GM12875 (cell line): Measurements from ENCODE around the gene NFAT5.

ENCODE experiments used
- H3K4me3 ChIP-seq: one replicate; pipeline ENCODE4 v1.5.1; 2011; ENCODE audit warnings: low read depth, low read length, control low read depth
- CTCF ChIP-seq: IDR thresholded peaks from 2 replicates; pipeline ENCODE4 v1.5.1; 2011; ENCODE audit warnings: low read depth, mild to moderate bottlenecking, control low read depth, inconsistent platforms, low read length, moderate library complexity, borderline replicate concordance; ENCODE audit not compliant: insufficient read depth

NFAT5 gene

DNA sequence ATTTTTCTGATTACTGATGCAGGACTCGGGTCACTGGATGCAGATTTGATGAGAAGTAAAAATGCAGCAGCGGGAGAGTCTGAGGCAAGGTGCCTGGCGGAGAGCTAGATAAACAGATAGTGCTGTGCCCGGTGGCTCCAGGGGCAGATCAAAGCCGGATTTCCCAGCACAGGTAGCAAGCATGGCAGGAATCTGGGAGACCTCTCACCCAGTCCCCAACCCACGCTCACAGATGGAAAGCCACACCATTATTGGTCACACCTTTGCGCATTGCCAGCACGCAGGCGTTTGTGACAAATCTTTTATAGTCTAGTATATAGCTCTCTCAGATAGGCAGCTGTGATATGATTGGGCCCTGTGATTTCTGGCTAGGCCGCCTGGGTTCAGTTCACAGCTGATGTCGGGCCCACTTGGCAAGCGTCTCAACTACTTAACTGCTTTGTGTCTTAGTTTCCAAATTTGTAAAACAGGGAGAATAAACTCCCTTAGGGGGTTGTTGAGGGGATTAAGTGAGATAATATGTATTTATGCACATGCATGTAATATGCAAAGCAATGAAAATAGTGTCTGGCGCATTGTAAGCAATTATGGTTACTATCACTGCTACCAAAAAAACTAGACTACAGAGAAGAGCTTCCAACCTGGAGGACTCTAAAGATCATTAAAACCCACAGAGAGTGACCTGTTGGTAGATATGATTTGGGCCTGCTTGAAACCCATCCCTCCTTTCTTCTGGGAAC is 42.0 kb upstream of the NFAT5 start:
- TF ChIP-seq CTCF, result no peak

DNA sequence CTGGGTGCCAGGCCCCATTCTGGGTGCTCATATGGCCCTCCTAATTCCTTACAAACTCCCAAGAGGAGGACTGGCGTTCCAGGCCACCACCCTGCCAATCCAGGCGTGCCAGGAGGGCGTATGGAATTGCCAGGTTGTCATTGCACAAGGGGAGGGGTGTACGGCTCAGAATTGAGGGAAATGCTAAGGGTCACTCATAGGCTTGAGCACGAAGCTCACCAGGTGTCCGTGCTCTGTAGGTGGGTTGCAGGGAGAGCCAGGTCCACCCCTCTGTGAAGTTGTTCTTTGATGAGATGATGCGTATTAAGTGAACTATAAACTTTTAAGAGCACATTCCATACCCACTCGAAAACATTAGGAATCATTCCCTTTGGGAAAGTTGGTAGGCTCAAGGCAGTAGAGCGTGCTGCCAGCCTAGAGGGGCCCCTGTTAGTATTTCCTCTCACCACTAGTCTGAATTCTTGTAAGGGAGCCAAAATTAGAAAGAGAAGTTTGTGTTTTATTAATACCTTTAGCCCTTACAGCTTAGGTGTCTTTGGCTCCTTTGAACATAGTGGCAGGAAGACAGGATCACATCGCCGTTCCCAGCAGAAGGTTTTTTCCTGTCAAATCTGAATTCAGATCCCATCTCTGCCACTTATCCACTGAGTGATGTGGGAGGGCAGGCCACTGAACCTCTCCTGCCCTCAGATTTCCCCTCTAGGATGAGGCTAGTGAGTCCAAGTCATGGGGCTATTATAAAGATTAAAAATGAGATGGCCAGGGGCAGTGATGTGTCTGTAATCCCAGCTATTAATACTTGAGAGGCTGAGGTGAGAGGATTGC is 38.7 kb upstream of the NFAT5 start:
- no peak for TF ChIP-seq CTCF
- H3K4me3 ChIP-seq, result no peak overlapping the region

More for the DNA sequence above, 42.0 kb upstream of the NFAT5 start:
- H3K4me3 ChIP-seq, result no peak overlapping the region

- no peak overlapping the region for H3K4me3 ChIP-seq
- no peak for TF ChIP-seq CTCF
Observed at GRCh38 chr16:69531988-69532387, 33.8 kb upstream of the NFAT5 start.

GRCh38 chr16:69532641-69533455 is 32.9 kb upstream of the NFAT5 start:
- H3K4me3 ChIP-seq, result no peak overlapping the region
- TF ChIP-seq CTCF, result no peak

- no peak for TF ChIP-seq CTCF
Observed at GRCh38 chr16:69534720-69535119, 31.0 kb upstream of the NFAT5 start.

DNA sequence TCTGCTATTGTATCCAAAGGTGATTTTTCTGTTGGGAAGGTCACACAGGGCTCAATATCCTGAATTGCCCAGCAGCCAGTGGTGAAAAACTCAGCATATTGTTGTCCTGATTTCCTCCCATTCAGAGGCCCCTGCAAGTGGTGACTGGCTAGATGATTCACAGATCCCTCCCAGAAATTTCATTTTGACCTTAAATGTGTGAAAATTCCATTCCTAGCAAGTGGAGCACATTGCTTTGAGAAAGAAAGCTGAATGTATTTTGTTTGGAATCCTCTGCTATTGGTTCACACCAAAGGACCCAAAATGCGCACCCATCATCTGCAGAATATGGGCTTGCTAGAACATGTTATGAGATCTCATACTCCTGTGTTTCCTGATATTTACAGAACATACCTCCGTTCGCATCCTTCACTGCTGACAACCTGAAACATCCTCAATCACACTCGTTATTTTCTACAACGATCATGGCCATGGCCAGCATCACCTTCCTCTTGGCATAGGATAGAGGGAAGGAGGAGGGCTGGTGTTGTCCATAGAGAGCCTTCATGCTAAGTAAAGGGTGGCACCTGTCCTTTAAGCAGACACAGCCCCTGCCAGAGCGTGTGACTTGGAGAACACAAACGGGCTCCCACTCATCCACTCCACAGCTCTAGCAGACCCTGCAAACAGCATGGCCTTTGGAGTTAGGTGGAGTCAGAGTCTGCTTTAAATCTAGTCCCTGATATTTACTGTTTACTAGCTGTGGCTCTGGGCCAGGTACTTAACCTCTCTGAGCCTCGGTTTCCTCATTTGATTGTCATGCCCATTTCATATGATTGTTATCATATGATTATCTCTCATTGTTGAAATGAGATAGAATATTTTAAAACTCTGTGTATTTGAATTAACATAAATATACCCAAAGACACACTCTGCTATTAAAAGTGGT is 30.4 kb upstream of the NFAT5 start:
- H3K4me3 ChIP-seq, result no peak overlapping the region
- TF ChIP-seq CTCF, result no peak

More at GRCh38 chr16:69534720-69535119, 31.0 kb upstream of the NFAT5 start:
- no peak overlapping the region for H3K4me3 ChIP-seq
